Measurements from ENCODE around the gene SLC6A16. TPM values are rescaled to one million over a fixed set of nuclear protein-coding genes. Genes with fewer than 3 reads are reported as not detected.

Gene SLC6A16
- total RNA-seq, 6 experiments from 2014 or later: 0.26 to 0.53 (median 0.40) TPM; not detected in 1

GRCh38 chr19:49264258-49264657 is 60.7 kb downstream of the SLC6A16 start:
- H3K27me3 Mint-ChIP-seq (ENCODE audit: insufficient read depth): peaks cover 7% of the 10 kb centered on the region
- peaks cover 18% of the 10 kb centered on the region for H3K9me3 Mint-ChIP-seq
- no peak for TF ChIP-seq CTCF (IDR thresholded peaks at IDR 0.05)
- DNase-seq: no peak
- no peaks in the 10 kb centered on the region for H3K4me1 Mint-ChIP-seq (ENCODE audit: low read depth)
- peaks cover 3% of the 10 kb centered on the region; the same call in 1 of the 2 replicates for H3K36me3 Mint-ChIP-seq (ENCODE audit: low read depth)
- no peak overlapping the region for H3K27ac Mint-ChIP-seq
- H3K4me3 Mint-ChIP-seq: no peak overlapping the region

DNA sequence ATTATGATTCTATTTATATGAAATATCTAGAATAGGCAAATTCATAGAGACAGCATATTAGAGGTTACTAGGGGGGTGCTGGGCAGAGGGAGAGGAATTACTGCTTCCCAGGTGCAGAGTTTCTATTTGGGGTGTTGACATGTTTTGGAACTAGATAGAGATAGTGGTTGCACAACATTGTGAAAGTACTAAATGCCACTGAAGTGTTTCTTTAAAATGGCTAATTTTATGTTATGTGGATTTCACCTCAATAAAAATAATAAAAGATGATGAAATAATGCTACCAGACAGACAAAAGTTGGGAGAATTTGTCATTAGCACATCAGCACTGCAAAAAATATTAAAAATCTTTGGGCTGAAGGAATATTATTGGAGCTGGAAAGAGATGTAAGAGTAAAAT is 63.4 kb downstream of the SLC6A16 start:
- no peaks in the 10 kb centered on the region for H3K4me1 Mint-ChIP-seq (ENCODE audit: low read depth)
- DNase-seq: no peak
- H3K9me3 Mint-ChIP-seq: peaks cover 34% of the 10 kb centered on the region
- no peak for TF ChIP-seq CTCF (IDR thresholded peaks at IDR 0.05)
- no peak overlapping the region for H3K4me3 Mint-ChIP-seq
- H3K27me3 Mint-ChIP-seq (ENCODE audit: insufficient read depth): peaks cover 8% of the 10 kb centered on the region
- no peak overlapping the region for H3K27ac Mint-ChIP-seq
- peaks cover 16% of the 10 kb centered on the region for H3K36me3 Mint-ChIP-seq (ENCODE audit: low read depth)

GRCh38 chr19:49256691-49257090 is 68.3 kb downstream of the SLC6A16 start:
- no peaks in the 10 kb centered on the region for H3K4me1 Mint-ChIP-seq (ENCODE audit: low read depth)
- H3K4me3 Mint-ChIP-seq: no peak overlapping the region
- peaks cover 29% of the 10 kb centered on the region for H3K27me3 Mint-ChIP-seq (ENCODE audit: insufficient read depth)
- no peak overlapping the region for H3K27ac Mint-ChIP-seq
- H3K36me3 Mint-ChIP-seq (ENCODE audit: low read depth): peaks cover 16% of the 10 kb centered on the region
- peaks cover 21% of the 10 kb centered on the region for H3K9me3 Mint-ChIP-seq
- no peak for TF ChIP-seq CTCF (IDR thresholded peaks at IDR 0.05)
- DNase-seq: no peak

- peaks cover 16% of the 10 kb centered on the region for H3K36me3 Mint-ChIP-seq (ENCODE audit: low read depth)
- no peak for DNase-seq
- no peak overlapping the region for H3K27ac Mint-ChIP-seq
- no peaks in the 10 kb centered on the region for H3K4me1 Mint-ChIP-seq (ENCODE audit: low read depth)
- no peak for TF ChIP-seq CTCF (IDR thresholded peaks at IDR 0.05)
- peaks cover 33% of the 10 kb centered on the region for H3K27me3 Mint-ChIP-seq (ENCODE audit: insufficient read depth)
- H3K9me3 Mint-ChIP-seq: peaks cover 19% of the 10 kb centered on the region
- H3K4me3 Mint-ChIP-seq: no peak overlapping the region
Observed at GRCh38 chr19:49255674-49256073, 69.3 kb downstream of the SLC6A16 start.

GRCh38 chr19:49249933-49250332 is 75.1 kb downstream of the SLC6A16 start:
- no peak for DNase-seq
- no peaks in the 10 kb centered on the region for H3K4me1 Mint-ChIP-seq (ENCODE audit: low read depth)
- H3K36me3 Mint-ChIP-seq (ENCODE audit: low read depth): peaks cover 5% of the 10 kb centered on the region

More at GRCh38 chr19:49249933-49250332, 75.1 kb downstream of the SLC6A16 start:
- no peaks in the 10 kb centered on the region for H3K9me3 Mint-ChIP-seq
- H3K27ac Mint-ChIP-seq: no peak overlapping the region
- peaks cover 36% of the 10 kb centered on the region for H3K27me3 Mint-ChIP-seq (ENCODE audit: insufficient read depth)
- no peak for TF ChIP-seq CTCF (IDR thresholded peaks at IDR 0.05)
- no peak overlapping the region for H3K4me3 Mint-ChIP-seq
